Lower leg skin (tissue), 4 donors: ENCODE data around the gene SNX10. TPM values are rescaled to one million over a fixed set of nuclear protein-coding genes. Genes with fewer than 3 reads are reported as not detected.

ENCODE experiments used
- DNase-seq, 2 donors: peaks; one replicate each; pipeline ENCODE4 v3.0.0-alpha.2; 2019; ENCODE audit warnings: low spot score in 2 of 2
- H3K4me3 ChIP-seq: fragments of 200-600 bp; sonication (generic); 2 replicates; pipeline ENCODE4 v1.5.1; 2017; ENCODE audit warnings: mild to moderate bottlenecking, low read depth; ENCODE audit not compliant: poor library complexity, severe bottlenecking
- CTCF ChIP-seq, 3 donors: fragments of 450-650 bp; IDR thresholded peaks; one replicate each; pipeline ENCODE4 v1.5.1; 2016; ENCODE audit warnings: antibody characterized with exemption in 3 of 3, mild to moderate bottlenecking in 3 of 3, moderate library complexity in 2 of 3
- POLR2A ChIP-seq, 2 donors: fragments of 450-650 bp; IDR thresholded peaks; one replicate each; pipeline ENCODE4 v1.6.1; 2016 to 2017; ENCODE audit warnings: antibody characterized with exemption in 2 of 2, mild to moderate bottlenecking in 1 of 2, moderate library complexity in 1 of 2
- WGBS, 2 donors: methylation state at CpG; one replicate each; pipeline ENCODE4 v1.1.5; 2018; 5-methylcytosine and 5-hydroxymethylcytosine counted together
- intact Hi-C: fragments of 100-400 bp; cut with DNase I; formaldehyde crosslinking; loops from one replicate; pipeline ENCODE4 v1.15.0; 2023; ENCODE audit warnings: low total_unique reads
- total RNA-seq, 4 donors: library from RNA; depleted of rRNA; stranded (reverse); fragments of >200 nt; gene quantifications; one replicate each; pipeline ENCODE4 v1.1.0, GENCODE V29; 2016

The SNX10 gene
- total RNA-seq, 4 donors from 2014 or later, result 2.0 to 10.0 (median 3.8) TPM

GRCh38 chr7:26349005-26349915, 57.6 kb downstream of the SNX10 start:
- no peak overlapping the region for H3K4me3 ChIP-seq
- DNase-seq, result no peak
- intact Hi-C loops, result no loop called here
- 76% methylated on average over 6 of the region's 6 CpGs for WGBS, 2 donors
- TF ChIP-seq CTCF (IDR thresholded peaks at IDR 0.05), result no peak
- no peak for TF ChIP-seq POLR2A (IDR thresholded peaks at IDR 0.05)

- TF ChIP-seq CTCF (IDR thresholded peaks at IDR 0.05), result no peak
- no peak overlapping the region for H3K4me3 ChIP-seq
- 79% methylated on average over 1 of the region's 1 CpG for WGBS, 2 donors
- no peak for DNase-seq
- intact Hi-C loops, result no loop called here
Measured at GRCh38 chr7:26351171-26351570, 59.5 kb downstream of the SNX10 start.

- intact Hi-C loops, result no loop called here
- DNase-seq, result no peak
- TF ChIP-seq POLR2A (IDR thresholded peaks at IDR 0.05) (no peak), CTCF (IDR thresholded peaks at IDR 0.05) (no peak)
- WGBS, 2 donors, result 91 to 96% methylated on average over 3 of the region's 3 CpGs
- H3K4me3 ChIP-seq, result no peak overlapping the region
Measured at GRCh38 chr7:26356229-26356628, 64.6 kb downstream of the SNX10 start.

GRCh38 chr7:26356929-26357798, 65.5 kb downstream of the SNX10 start:
- 87 to 94% methylated on average over 4 of the region's 4 CpGs for WGBS, 2 donors
- intact Hi-C loops, result no loop called here
- no peak for DNase-seq
- H3K4me3 ChIP-seq, result no peak overlapping the region
- TF ChIP-seq CTCF (IDR thresholded peaks at IDR 0.05) (no peak), POLR2A (IDR thresholded peaks at IDR 0.05) (no peak)

GRCh38 chr7:26357799-26358151, 66.1 kb downstream of the SNX10 start:
- no peak for DNase-seq
- H3K4me3 ChIP-seq, result no peak overlapping the region
- intact Hi-C loops, result no loop called here
- TF ChIP-seq POLR2A (IDR thresholded peaks at IDR 0.05) (no peak), CTCF (IDR thresholded peaks at IDR 0.05) (no peak)
- WGBS, 2 donors, result 82 to 83% methylated on average over 2 of the region's 2 CpGs
